OCI-LY1 (cell line): ENCODE results near the gene WNT11.

Experiments
- CTCF ChIP-seq: fragments of 200-600 bp; sonication (generic), shearing (Covaris generic); IDR thresholded peaks from 2 replicates; pipeline ENCODE4 v1.5.1; 2017; ENCODE audit warnings: mild to moderate bottlenecking, antibody characterized with exemption, low read length, moderate library complexity, mixed read lengths
- EZH2 ChIP-seq: fragments of 200-600 bp; sonication (generic), shearing (Covaris generic); IDR thresholded peaks from 2 replicates; pipeline ENCODE4 v1.8.0; 2017; ENCODE audit warnings: borderline replicate concordance, mixed run types, mild to moderate bottlenecking, antibody characterized with exemption, low read length, moderate library complexity, mixed read lengths

- TF ChIP-seq CTCF (no peak), EZH2 (no peak)
Observed at GRCh38 chr11:76197941-76198640, 8.2 kb downstream of the WNT11 start.
